M059J (cell line): ENCODE data around the gene ADRA2A. TPM values are rescaled to one million over a fixed set of nuclear protein-coding genes. Genes with fewer than 3 reads are reported as not detected.

ENCODE experiments used
- DNase-seq: peaks from one replicate; pipeline ENCODE4 v3.0.0-alpha.2; 2012; ENCODE audit warnings: low read depth
- total RNA-seq: library from RNA; depleted of rRNA; stranded (reverse); fragments of >200 nt; shearing (Covaris generic); gene quantifications from 2 replicates; pipeline ENCODE4 v1.2.3, GENCODE V29; 2014; rRNA removed

Gene ADRA2A
- not detected in 2 replicates for total RNA-seq

DNA sequence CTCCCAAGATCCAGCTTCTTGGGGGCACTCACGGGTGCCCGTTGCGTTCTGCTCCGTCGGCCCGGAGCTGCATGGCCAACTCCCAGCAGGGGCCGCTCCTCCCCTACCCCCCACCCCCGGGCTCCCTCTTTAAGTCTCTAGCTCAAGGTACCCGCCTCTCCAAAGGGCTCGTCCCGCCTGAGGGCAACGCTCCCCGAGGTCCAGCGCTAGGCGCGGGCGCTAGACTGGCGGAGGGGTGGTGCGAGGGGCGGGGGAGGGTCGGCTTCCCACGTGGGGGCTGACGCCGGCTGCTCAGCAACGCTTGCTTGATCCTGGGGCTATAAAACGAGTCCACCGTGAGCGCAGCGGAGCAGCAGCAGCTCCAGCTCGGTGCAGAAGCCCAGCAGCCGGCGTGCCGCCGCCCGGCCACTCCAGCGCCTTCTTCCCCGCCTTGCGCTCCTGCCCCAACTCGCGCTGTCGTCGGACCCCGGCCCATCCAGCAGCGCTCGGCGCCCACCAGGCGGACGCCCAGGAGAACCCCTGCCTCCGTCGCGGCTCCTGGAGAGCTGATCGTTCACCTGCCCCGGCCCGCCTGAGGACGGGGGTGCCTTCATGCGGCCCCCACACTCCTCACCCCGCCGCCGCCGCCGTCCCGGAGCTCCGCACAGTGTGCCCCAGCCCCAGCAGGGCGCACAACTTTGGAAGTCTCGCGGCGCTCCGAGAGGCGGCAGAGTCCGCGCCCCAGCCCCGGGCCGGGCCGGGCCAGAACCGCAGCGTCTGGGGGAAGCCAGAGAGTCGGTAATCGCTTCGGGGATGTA lies at the start of gene ADRA2A:
TSS of gene ADRA2A (plus strand) at position 348 of the 797 bp plus-strand sequence. CDS start 968 bp downstream, outside the sequence.
- peak; percentile 44 for DNase-seq

DNA sequence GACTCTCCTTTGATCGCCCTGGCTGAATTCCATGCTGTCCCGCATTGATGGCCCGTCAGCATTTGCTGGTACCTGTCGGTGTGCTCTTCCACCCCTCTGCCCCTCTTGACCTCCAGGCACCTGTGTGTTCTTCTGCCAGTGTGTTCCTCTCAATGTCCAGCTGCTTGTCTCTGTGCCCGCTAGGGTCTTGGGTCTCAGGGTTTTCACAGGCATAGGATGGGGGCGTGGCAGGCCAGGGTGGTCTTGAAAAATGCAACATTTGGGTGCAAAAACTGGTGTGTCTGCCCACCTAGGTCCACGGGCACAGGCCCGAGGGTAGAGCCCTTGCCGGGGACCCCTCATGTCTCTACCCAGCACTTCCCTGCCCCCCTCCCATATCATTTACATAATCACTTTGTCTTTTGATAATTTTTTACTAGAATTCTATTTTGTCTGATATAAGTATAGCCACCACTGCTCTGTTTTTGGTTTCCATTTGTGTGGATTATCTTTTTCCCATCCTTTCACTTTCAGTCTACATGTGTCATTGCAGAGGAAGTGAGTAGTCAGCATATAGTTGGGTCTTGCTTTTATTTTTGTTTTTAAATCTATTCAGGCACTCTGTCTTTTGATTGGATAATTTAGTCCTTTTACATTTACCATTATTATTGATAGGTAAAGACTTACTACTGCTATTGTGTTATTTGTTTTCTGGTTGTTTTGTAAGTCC lies 46.6 kb upstream of the ADRA2A start:
- no peak for DNase-seq

DNA sequence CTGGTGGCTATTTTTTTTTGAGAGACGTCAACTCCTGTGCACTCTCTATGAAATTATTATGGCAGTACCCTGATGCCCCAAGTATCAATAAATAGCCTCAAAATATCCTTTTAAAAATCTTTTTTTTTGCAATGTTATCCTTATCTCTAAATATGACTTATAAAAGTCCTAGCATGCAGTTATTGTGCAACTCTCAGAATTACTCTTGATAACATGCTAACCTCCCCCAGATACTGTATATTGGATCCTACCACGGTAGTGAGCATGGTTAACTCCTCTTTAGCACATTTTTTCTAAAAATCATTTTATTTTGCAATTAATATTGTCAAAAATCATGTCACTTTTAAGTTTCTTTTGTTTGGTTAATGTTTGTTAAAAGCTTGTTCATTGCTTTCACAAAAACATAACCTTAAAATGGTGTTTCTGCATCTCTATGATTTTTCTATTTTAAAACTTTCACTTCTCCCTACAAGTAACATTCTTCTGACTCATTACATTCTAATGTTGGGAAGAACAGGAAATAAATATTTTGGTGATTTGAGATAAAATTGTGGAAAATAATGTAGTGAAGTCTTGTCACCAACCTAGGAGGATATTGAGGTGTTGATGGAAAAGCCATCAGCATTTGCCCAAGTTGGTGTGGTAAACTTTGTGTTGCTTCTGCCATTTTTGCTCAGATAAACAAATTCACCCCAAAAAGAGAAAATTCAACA lies 42.1 kb upstream of the ADRA2A start:
- DNase-seq: peak; percentile 7

DNA sequence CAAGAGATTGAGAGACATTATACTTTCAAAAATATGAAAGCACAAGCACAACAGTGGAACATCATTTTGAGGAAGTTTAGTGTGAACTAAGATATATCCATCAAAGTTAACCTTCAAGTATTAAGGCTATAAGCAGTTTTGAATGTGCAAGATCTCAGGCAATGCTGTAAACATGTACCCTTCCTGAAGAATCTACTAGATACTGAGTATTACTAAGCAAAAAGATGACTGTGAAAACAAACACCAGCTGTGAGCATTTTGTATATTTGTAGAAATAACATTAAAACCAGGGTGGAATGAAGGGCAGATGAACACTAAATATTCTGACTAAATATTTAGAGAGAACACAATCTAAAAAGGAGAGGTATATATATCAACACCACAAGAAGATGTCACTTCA lies 41.3 kb upstream of the ADRA2A start:
- DNase-seq: no peak

DNA sequence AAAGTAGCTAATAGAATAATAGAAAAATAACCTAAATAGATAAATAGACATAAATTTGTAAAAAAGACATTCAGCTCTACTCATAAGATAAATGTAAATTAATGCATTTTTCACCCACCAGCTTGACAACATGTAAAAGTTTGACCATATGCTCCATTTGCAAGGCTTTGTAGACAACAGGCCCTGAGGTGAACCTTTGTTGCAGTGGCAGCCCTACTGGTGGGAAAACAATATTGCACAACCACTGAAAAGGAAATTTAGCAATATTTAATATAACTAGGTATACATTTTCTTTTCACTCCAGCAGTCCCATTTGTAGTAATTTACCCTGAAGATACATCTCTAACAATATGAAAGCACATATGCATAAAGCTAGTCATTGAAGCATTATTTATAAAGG lies 39.0 kb upstream of the ADRA2A start:
- no peak for DNase-seq

DNA sequence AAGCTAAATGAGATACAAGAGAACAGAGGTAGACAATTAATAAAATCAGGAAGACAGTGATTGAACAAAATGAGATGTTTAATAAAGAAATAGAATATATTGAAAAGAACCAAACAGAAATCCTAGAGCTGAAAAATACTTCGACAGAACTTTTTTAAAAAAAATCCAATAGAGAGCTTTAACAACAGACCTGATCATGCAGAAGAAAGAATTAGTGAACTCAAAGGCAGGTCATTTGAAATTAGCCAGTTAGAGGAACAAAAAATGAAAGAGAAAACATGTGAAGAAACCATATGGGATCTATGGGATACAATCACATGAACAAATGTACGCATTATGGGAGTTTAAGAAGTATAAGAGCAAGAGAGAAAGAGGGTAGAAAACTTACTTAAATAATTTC lies 37.3 kb upstream of the ADRA2A start:
- DNase-seq: no peak

DNA sequence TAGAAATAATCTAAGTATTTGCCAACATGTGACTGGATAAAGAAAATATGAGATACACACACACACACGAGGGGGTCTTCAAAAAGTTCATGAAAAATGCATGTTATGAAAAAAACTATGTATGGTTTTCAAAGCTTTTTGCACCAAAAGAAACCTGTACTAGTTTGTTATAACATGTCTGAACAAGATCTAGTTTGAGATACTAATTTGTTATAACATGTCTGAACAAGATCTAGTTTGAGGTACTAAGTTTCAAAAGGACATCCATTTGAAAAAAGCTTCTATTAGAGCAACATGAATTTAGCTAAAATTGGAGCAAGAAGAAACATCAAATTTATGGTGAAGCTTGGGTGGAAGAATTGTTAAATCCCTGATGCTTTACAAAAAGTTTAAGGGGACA lies 19.8 kb upstream of the ADRA2A start:
- DNase-seq: no peak

DNA sequence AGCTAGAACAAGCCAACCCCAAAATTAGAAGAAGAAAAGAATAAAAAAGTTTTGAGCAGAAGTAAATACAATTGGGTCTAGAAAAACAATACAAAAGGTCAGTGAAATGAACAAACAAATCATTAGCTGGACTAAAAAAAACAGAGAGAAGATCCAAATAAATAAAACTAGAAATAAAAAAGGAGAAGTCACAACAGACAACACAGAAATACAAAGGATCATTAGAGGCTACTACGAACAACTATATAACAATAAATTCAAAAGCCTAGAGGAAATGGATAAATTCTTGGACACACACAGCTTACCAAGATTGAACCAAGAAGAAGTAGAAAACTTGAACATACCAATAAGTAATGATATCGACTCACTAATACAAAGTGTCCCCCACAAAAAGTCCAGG lies 13.4 kb upstream of the ADRA2A start:
- DNase-seq: no peak

DNA sequence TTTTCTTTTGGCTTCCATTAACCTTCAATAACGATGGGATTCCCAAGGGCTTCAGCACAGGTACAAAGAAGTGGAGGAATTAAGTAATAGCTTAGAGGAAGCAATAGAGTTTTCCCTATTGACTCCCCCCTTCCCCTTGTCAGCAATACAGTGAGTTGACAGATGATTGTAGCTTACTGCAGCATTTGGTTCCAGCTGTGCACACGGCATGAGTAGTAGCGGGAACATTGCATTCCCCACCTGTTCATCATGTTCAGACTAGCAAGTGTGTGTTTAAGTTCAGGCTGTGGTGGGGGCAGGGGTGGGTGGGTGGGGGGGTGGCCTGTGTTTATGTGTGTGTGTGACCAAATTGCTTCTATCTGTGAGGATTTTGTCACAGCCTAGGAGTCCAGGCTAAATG lies 4.6 kb upstream of the ADRA2A start:
- DNase-seq: no peak

DNA sequence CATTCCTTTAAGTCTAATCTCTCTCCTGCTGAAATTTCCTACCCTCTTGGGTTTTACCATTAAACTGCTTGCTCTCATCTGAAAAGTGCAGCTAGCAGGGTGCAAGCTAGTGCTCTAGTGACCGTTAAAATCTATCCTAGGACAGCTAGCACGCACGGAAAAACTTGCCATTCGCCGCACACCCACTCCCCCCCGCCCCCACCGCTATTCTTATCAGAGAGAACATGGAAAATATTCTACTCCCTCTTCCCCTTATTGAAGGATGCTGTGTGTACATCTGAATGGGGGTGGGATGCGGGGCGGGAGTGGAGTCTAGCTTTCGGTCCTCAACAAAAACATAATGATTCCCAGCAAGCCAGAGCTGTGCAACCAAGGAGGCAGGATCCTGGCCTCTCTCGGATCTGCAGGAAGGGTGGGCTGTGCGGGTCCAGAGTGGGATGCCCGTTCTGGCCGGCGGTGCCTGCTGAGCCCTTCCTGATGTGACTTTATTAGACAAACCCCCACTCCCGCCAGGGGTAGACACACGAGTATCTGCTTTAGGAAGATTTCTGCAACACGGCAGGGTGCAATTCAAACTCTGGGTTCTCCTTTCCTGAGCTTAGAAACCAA lies 1.1 kb upstream of the ADRA2A start:
- no peak for DNase-seq

DNA sequence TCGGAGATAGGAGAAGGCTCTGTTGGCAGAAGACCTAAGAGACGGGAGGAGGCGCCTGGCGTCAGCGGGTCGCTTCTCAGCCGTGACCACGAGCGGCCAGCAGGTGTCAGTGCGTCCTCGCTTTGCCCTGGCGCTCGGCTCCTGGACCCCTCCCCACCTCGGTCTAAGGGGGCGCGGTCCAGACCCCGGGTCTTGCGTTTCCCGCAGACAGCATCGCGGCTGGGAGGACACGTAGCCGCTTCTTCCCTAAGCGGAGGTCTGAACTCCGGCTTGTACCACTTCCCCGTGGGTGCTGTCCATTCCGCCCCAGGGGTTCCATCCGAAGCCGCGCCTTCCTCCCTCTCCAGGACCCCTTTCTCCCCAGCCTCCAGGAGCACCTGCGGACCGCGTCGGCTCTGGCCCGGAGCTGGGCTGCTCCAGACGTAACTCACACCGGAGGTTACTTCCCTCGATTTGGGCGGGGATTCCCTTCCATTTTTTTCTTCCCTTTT lies 593 bp upstream of the ADRA2A start:
- DNase-seq: peak; percentile 27

DNA sequence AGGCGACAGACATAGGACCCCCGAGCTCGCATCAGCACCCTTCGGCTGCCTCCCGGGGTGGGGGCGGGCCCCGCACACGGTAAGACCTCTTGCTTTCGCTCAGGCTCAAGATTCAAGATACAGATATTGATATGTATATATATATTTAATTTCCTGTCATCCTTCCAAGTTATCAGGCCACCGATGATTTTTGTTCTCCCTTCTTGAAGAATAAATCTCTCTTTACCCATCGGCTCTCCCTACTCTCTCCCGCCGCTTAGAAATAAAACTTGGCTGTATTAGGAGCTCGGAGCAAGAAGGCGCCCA lies 603 bp downstream of the ADRA2A start:
- no peak for DNase-seq

DNA sequence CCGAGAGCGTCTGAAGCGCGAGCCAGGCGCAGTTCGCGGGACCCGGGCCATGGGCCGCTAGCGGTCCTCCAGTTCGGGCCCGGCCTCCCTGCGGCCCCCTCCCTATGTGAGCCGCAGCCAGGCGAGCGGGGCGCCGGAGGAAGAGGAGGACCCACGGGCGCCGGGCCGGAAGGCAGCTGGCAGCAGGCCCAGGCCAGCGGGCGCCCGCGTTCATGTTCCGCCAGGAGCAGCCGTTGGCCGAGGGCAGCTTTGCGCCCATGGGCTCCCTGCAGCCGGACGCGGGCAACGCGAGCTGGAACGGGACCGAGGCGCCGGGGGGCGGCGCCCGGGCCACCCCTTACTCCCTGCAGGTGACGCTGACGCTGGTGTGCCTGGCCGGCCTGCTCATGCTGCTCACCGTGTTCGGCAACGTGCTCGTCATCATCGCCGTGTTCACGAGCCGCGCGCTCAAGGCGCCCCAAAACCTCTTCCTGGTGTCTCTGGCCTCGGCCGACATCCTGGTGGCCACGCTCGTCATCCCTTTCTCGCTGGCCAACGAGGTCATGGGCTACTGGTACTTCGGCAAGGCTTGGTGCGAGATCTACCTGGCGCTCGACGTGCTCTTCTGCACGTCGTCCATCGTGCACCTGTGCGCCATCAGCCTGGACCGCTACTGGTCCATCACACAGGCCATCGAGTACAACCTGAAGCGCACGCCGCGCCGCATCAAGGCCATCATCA lies 1.1 kb downstream of the ADRA2A start:
- DNase-seq: no peak

DNA sequence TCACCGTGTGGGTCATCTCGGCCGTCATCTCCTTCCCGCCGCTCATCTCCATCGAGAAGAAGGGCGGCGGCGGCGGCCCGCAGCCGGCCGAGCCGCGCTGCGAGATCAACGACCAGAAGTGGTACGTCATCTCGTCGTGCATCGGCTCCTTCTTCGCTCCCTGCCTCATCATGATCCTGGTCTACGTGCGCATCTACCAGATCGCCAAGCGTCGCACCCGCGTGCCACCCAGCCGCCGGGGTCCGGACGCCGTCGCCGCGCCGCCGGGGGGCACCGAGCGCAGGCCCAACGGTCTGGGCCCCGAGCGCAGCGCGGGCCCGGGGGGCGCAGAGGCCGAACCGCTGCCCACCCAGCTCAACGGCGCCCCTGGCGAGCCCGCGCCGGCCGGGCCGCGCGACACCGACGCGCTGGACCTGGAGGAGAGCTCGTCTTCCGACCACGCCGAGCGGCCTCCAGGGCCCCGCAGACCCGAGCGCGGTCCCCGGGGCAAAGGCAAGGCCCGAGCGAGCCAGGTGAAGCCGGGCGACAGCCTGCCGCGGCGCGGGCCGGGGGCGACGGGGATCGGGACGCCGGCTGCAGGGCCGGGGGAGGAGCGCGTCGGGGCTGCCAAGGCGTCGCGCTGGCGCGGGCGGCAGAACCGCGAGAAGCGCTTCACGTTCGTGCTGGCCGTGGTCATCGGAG lies 1.8 kb downstream of the ADRA2A start:
- DNase-seq: no peak

DNA sequence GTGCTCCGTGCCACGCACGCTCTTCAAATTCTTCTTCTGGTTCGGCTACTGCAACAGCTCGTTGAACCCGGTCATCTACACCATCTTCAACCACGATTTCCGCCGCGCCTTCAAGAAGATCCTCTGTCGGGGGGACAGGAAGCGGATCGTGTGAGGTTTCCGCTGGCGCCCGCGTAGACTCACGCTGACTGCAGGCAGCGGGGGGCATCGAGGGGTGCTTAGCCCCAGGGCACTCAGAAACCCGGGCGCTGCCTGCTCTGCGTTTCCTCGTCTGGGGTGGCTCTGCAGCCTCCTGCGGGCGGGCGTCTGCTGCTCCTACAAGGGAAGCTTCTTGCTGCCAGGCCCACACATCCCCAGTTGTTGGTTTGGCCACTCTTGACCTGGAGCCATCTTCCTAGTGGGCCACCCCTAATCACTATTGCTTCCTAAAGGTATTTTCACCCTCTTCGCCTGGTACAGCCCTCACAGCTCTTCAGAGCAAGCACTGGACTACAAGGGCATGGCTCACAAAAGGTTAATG lies 2.5 kb downstream of the ADRA2A start:
- DNase-seq: no peak

DNA sequence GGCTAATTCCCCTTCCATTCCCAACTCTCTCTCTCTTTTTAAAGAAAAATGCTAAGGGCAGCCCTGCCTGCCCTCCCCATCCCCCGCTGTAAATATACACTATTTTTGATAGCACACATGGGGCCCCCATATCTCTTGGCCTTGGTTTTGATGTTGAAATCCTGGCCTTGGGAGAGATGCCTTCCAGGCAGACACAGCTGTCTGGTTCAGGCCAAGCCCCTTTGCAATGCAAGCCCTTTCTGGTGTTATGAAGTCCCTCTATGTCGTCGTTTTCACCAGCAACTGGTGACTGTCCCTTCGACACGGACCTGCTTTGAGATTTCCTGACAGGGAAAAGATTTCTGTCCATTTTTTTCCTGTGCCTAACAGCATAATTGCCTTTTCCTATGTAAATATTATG lies 3.0 kb downstream of the ADRA2A start:
- no peak for DNase-seq

DNA sequence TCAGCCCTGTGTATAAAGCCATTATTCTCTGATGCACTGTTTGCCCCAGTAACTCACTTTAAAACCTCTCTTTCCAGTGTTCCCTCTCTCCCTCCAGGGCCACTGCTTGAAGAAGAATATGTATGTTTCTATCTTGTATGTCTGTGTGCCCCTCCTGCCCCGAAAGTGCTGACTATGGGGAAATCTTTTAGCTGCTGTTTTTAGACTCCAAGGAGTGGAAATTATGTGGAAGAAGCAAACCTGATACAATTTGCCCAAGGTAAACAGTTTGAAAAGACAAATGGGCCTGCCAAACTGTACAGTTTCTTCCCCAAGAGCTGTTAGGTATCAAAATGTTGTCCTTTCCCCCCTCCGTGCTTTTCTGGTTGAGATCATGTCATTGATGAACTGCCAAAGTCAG lies 3.4 kb downstream of the ADRA2A start:
- no peak for DNase-seq

DNA sequence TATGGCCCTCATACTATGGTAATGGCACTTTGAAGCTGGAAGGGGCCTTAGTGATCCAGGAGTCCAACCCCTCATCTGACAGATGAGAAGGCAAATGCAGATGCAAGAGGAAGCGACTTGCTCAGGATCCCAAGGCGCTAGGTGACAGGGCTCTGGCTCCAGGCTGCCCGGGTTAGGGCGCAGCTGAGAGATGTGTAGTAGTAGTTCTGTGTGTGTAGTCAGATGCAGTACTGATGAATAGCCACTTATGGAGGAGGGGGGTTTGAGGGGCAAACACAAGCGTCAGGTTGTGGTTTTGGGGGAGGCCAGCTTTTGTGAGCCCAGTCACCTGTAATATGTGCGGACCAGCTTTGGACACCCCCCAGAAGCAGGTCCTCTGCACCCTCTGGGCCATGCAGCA lies 4.8 kb downstream of the ADRA2A start:
- no peak for DNase-seq

DNA sequence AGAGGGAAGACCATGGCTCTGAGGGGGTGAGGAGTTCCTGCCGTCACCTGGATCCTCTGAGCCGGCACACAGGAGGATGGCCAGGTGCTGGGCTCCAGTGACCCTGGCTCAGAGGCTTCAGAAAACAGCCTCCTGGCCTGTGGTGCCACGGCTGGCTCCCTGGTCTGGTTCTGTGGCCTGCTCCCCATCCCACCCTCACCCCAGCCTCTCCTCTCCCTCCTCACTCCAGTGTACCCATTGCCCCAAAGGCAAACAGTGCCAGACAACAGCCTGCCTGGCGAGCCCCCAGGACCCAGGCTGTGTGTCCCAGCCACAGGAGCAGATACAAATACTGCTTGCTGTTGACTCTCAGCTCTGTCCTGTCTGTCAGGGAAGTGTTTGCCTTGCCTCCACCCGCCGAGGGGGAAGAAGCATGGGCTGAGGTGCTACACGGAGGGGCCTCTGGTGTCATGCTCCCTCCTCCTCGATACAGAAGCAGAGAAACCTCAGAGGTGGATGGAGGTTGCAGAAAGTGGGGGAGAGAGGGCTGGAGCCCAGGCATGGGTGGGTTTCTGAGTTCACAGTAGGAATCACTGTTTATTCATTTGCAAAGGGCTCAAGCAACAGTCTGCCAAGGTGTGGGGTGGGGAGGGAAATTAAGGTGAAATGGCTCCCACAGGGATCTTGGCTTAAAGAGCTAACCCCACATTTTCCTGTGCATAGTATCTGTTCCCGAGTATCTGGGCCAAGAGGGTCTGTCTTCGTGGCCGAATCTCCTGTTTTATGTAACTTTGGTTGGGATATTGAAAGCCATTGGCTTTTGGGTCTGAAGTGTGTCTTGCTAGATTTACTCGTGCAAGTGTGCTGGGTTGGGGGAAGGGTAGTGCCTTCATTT lies 5.5 kb downstream of the ADRA2A start:
- DNase-seq: no peak
